Nephron progenitor cell (in vitro differentiated cells): ENCODE data around the gene HRCT1.

Source experiments
- DNase-seq: peaks from one replicate; pipeline ENCODE4 v3.0.0; 2021
- H3K27ac Mint-ChIP-seq: 2 replicates; pipeline ENCODE4 v1.8.0; 2021; ENCODE audit warnings: mild to moderate bottlenecking, moderate library complexity, mixed read lengths
- H3K27me3 Mint-ChIP-seq: 2 replicates; pipeline ENCODE4 v1.8.0; 2021; ENCODE audit warnings: mild to moderate bottlenecking, low read depth, mixed read lengths; ENCODE audit not compliant: poor library complexity
- H3K36me3 Mint-ChIP-seq: 2 replicates; pipeline ENCODE4 v1.8.0; 2021; ENCODE audit warnings: low read depth, mixed read lengths
- H3K4me1 Mint-ChIP-seq: 2 replicates; pipeline ENCODE4 v1.8.0; 2021; ENCODE audit warnings: mixed read lengths
- H3K4me3 Mint-ChIP-seq: 2 replicates; pipeline ENCODE4 v1.8.0; 2021; ENCODE audit warnings: mild to moderate bottlenecking, moderate library complexity, mixed read lengths
- H3K9me3 Mint-ChIP-seq: 2 replicates; pipeline ENCODE4 v1.8.0; 2021; ENCODE audit warnings: mild to moderate bottlenecking, moderate library complexity, mixed read lengths
- CTCF ChIP-seq: fragments of 200-600 bp; sonication (generic); IDR thresholded peaks from 2 replicates; pipeline ENCODE4 v1.5.0; 2021; ENCODE audit warnings: antibody characterized with exemption

The HRCT1 gene

GRCh38 chr9:35944841-35945240 is 38.8 kb downstream of the HRCT1 start:
- no peak for DNase-seq
- Mint-ChIP-seq H3K9me3 (peaks cover 6% of the 10 kb centered on the region), H3K4me3 (no peak overlapping the region), H3K4me1 (peaks cover 19% of the 10 kb centered on the region), H3K36me3 (no peaks in the 10 kb centered on the region), H3K27ac (no peak overlapping the region), H3K27me3 (peaks cover 70% of the 10 kb centered on the region)
- TF ChIP-seq CTCF: no peak

- TF ChIP-seq CTCF: peak; percentile 75
- peak overlapping the region; percentile 77 for H3K4me3 Mint-ChIP-seq
- DNase-seq: peak; percentile 83
- H3K4me1 Mint-ChIP-seq: peaks cover 19% of the 10 kb centered on the region
- H3K27me3 Mint-ChIP-seq: peaks cover 64% of the 10 kb centered on the region
- peak overlapping the region; percentile 45 for H3K27ac Mint-ChIP-seq
- peaks cover 6% of the 10 kb centered on the region for H3K9me3 Mint-ChIP-seq
- no peaks in the 10 kb centered on the region for H3K36me3 Mint-ChIP-seq
These were observed 39.5 kb downstream of the HRCT1 start for GRCh38 chr9:35945341-35946018.

GRCh38 chr9:35948451-35948850 is 42.4 kb downstream of the HRCT1 start:
- no peak overlapping the region for H3K27ac Mint-ChIP-seq
- H3K9me3 Mint-ChIP-seq: peaks cover 6% of the 10 kb centered on the region
- no peaks in the 10 kb centered on the region for H3K36me3 Mint-ChIP-seq
- H3K27me3 Mint-ChIP-seq: peaks cover 52% of the 10 kb centered on the region
- no peak for DNase-seq
- H3K4me1 Mint-ChIP-seq: peaks cover 19% of the 10 kb centered on the region
- TF ChIP-seq CTCF: no peak
- H3K4me3 Mint-ChIP-seq: no peak overlapping the region

GRCh38 chr9:35948901-35949318 is 42.9 kb downstream of the HRCT1 start:
- DNase-seq: no peak
- Mint-ChIP-seq H3K27me3 (peaks cover 52% of the 10 kb centered on the region), H3K27ac (no peak overlapping the region), H3K4me3 (no peak overlapping the region), H3K9me3 (peaks cover 6% of the 10 kb centered on the region), H3K36me3 (no peaks in the 10 kb centered on the region), H3K4me1 (peaks cover 19% of the 10 kb centered on the region)
- TF ChIP-seq CTCF: no peak

- H3K9me3 Mint-ChIP-seq: no peaks in the 10 kb centered on the region
- peaks cover 12% of the 10 kb centered on the region for H3K4me1 Mint-ChIP-seq
- H3K27ac Mint-ChIP-seq: no peak overlapping the region
- no peak for DNase-seq
- H3K27me3 Mint-ChIP-seq: peaks cover 53% of the 10 kb centered on the region
- H3K36me3 Mint-ChIP-seq: no peaks in the 10 kb centered on the region
- TF ChIP-seq CTCF: no peak
- no peak overlapping the region for H3K4me3 Mint-ChIP-seq
These were observed 45.7 kb downstream of the HRCT1 start for GRCh38 chr9:35951736-35952135.

GRCh38 chr9:35952526-35953191 is 46.7 kb downstream of the HRCT1 start:
- no peak for TF ChIP-seq CTCF
- no peak for DNase-seq
- peaks cover 12% of the 10 kb centered on the region for H3K4me1 Mint-ChIP-seq
- no peak overlapping the region for H3K4me3 Mint-ChIP-seq
- H3K9me3 Mint-ChIP-seq: no peaks in the 10 kb centered on the region
- H3K27ac Mint-ChIP-seq: no peak overlapping the region
- peaks cover 62% of the 10 kb centered on the region for H3K27me3 Mint-ChIP-seq
- no peaks in the 10 kb centered on the region for H3K36me3 Mint-ChIP-seq
